Measurements from ENCODE around the gene TMEM37.

The TMEM37 gene

DNA sequence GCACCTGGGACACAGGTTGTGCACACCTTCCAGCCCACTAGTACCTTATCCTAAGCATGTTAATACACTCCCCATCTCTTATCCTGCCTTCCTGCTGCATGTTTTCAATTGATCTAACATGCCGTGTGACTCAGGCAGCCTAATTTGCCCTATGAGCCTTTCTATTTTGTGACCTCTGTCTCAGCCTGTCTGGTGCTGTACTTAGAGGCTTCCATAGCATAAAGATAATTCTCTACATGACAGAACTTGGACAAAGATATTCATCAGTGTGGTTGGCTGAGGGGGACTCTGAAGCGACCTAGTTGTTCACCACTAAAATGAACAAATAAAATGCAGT lies 8.6 kb upstream of the TMEM37 start:
- DNase-seq (ENCODE audit: low read depth): no peak
- H3K4me3 ChIP-seq (ENCODE audit: low read depth, low read length): no peak overlapping the region
- TF ChIP-seq CTCF (IDR thresholded peaks at IDR 0.05; ENCODE audit: control insufficient read depth, extremely low read depth, insufficient read depth): no peak

- TF ChIP-seq CTCF (IDR thresholded peaks at IDR 0.05; ENCODE audit: control insufficient read depth, extremely low read depth, insufficient read depth): no peak
- H3K4me3 ChIP-seq (ENCODE audit: low read depth, low read length): no peak overlapping the region
- DNase-seq (ENCODE audit: low read depth): no peak
Observed at GRCh38 chr2:119423811-119424210, 7.8 kb upstream of the TMEM37 start.

GRCh38 chr2:119424284-119425118 lies 7.2 kb upstream of the TMEM37 start:
- no peak for DNase-seq (ENCODE audit: low read depth)
- TF ChIP-seq CTCF (IDR thresholded peaks at IDR 0.05; ENCODE audit: control insufficient read depth, extremely low read depth, insufficient read depth): no peak
- H3K4me3 ChIP-seq (ENCODE audit: low read depth, low read length): no peak overlapping the region

GRCh38 chr2:119425119-119425405 lies 6.6 kb upstream of the TMEM37 start:
- TF ChIP-seq CTCF (IDR thresholded peaks at IDR 0.05; ENCODE audit: control insufficient read depth, extremely low read depth, insufficient read depth): no peak
- DNase-seq (ENCODE audit: low read depth): no peak
- no peak overlapping the region for H3K4me3 ChIP-seq (ENCODE audit: low read depth, low read length)

DNA sequence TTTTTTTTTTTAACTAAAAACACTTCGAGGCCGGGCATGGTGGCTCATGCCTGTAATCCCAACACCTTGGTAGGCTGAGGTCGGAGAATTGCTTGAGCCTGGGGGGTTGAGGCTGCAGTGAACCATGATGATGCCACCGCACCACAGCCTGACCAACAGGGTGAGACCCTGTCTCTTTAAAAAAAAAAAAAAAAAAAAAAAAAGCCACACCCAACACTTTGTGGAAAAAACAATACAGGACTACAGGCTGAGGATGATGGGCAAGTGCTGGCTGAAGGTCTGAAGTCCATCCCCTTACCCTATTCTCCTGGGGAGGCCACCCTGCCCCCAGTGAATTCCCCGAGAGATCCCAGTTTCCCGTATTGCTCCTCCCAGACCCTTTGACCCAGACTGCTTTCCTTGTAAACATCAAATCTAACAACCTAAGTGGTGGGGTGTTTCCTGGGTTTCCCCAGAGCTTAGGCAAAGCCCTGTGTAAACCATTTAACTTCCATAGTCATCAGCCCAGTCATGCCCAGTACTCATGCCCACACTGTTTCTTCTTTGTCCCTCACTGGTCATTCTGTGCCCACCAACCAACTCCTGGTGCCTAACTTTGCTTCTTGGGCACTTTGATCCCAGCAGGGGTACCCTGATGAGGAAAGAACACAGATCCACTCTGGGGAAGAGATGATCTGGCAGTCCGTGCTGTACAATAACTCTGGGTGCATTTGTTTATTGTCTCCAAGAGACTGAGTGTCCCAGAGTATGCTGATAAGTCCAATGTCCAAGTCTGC lies 5.8 kb upstream of the TMEM37 start:
- H3K4me3 ChIP-seq (ENCODE audit: low read depth, low read length): no peak overlapping the region
- TF ChIP-seq CTCF (IDR thresholded peaks at IDR 0.05; ENCODE audit: control insufficient read depth, extremely low read depth, insufficient read depth): no peak
- DNase-seq (ENCODE audit: low read depth): no peak

DNA sequence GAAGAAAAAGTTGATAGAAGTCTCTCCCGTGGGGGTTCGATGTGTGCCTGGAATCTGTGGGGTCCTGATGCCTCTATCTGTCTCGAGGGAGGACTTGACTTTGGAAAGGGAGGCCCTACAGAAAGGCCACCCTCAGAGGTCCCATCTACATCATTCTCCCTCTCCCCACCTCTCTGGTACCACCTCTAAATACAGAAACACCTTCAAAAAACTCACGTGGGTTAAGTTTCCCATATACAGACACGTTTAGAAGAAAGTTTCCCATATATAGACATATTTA lies 5.3 kb upstream of the TMEM37 start:
- no peak overlapping the region for H3K4me3 ChIP-seq (ENCODE audit: low read depth, low read length)
- no peak for TF ChIP-seq CTCF (IDR thresholded peaks at IDR 0.05; ENCODE audit: control insufficient read depth, extremely low read depth, insufficient read depth)
- no peak for DNase-seq (ENCODE audit: low read depth)

Data from LNCaP clone FGC (cell line).